Measurements from ENCODE around the gene HORMAD2.

GRCh38 chr22:30214703-30215407 is 134.6 kb downstream of the HORMAD2 start:
- TF ChIP-seq CTCF (IDR thresholded peaks at IDR 0.05) = no peak
- TF ChIP-seq EZH2 (IDR thresholded peaks at IDR 0.05; ENCODE audit: borderline replicate concordance, insufficient read depth, low read depth, low read length, poor library complexity, severe bottlenecking) = no peak

All from B cell (primary cell).